H1 (cell line): Measurements from ENCODE around the gene CHST10. TPM values are rescaled to one million over a fixed set of nuclear protein-coding genes. Genes with fewer than 3 reads are reported as not detected.
A peak's percentile ranks its signal among the peaks of the same experiment; 100 is the strongest.

Source experiments
- ASH2L ChIP-seq: fragments of 200-600, 300-600 bp; sonication (generic); IDR thresholded peaks from one replicate; pipeline ENCODE4 v1.7.1; 2017; ENCODE audit warnings: low read length
- ATF2 ChIP-seq: IDR thresholded peaks from 2 replicates; pipeline ENCODE4 v1.6.1; 2012; ENCODE audit warnings: low read length, inconsistent platforms
- BCL11A ChIP-seq, 2 experiments: IDR thresholded peaks; one replicate each; pipeline ENCODE4 v1.6.1; 2011; ENCODE audit warnings: low read depth in 2 of 2, low read length in 2 of 2, mild to moderate bottlenecking in 2 of 2
- BRCA1 ChIP-seq: IDR thresholded peaks from 2 replicates; pipeline ENCODE4 v1.6.1; 2012; ENCODE audit warnings: low read depth, low read length, improper control_type of control experiment
- E2F6 ChIP-seq: IDR thresholded peaks from 2 replicates; pipeline ENCODE4 v1.6.1; 2012; ENCODE audit warnings: inconsistent platforms
- EZH2 ChIP-seq: fragments of 200-600 bp; sonication (generic); IDR thresholded peaks from 2 replicates; pipeline ENCODE4 v1.7.1; 2012; ENCODE audit warnings: low read depth, mild to moderate bottlenecking, moderate library complexity, low read length, inconsistent platforms; ENCODE audit not compliant: severe bottlenecking
- GABPA ChIP-seq: IDR thresholded peaks from 2 replicates; pipeline ENCODE4 v1.6.1; 2011; ENCODE audit warnings: mild to moderate bottlenecking, low read length, moderate library complexity, borderline replicate concordance; ENCODE audit not compliant: insufficient read depth
- KDM5A ChIP-seq: fragments of 200-600 bp; IDR thresholded peaks from 2 replicates; pipeline ENCODE4 v1.7.1; 2012; ENCODE audit warnings: mild to moderate bottlenecking, low read length, inconsistent platforms, mixed read lengths
- NRF1 ChIP-seq: IDR thresholded peaks from 2 replicates; pipeline ENCODE4 v1.6.1; 2011; ENCODE audit warnings: mild to moderate bottlenecking, low read depth, low read length, improper control_type of control experiment
- PHF8 ChIP-seq: fragments of 200-600 bp; sonication (generic); conservative IDR thresholded peaks from 2 replicates; pipeline ENCODE4 v1.7.1; 2012; ENCODE audit warnings: low read depth, mild to moderate bottlenecking, inconsistent platforms, low read length, moderate library complexity
- POLR2A ChIP-seq, 2 experiments: IDR thresholded peaks; 1 replicate in 1 of 2; 2 replicates in 1 of 2; pipeline ENCODE4 v1.6.1; 2011; ENCODE audit warnings: low read depth in 2 of 2, low read length in 2 of 2, mild to moderate bottlenecking in 2 of 2; ENCODE audit errors: control extremely low read depth in 1 of 2
- POLR2AphosphoS5 ChIP-seq: IDR thresholded peaks from 2 replicates; pipeline ENCODE4 v1.6.1; 2011; ENCODE audit warnings: low read depth, low read length
- POU5F1 ChIP-seq: IDR thresholded peaks from 2 replicates; pipeline ENCODE4 v1.6.1; 2011; ENCODE audit warnings: low read depth, mild to moderate bottlenecking, low read length, moderate library complexity
- RBBP5 ChIP-seq: IDR thresholded peaks from 2 replicates; pipeline ENCODE4 v1.7.1; 2012; ENCODE audit warnings: low read depth, mild to moderate bottlenecking, inconsistent platforms, low read length, moderate library complexity, borderline replicate concordance
- RFX5 ChIP-seq: IDR thresholded peaks from 2 replicates; pipeline ENCODE4 v1.6.1; 2011; ENCODE audit warnings: low read depth, low read length, improper control_type of control experiment, borderline replicate concordance
- RXRA ChIP-seq: IDR thresholded peaks from 2 replicates; pipeline ENCODE4 v1.6.1; 2011; ENCODE audit warnings: low read depth, mild to moderate bottlenecking, low read length, moderate library complexity; ENCODE audit not compliant: insufficient read depth
- SIN3A ChIP-seq, 2 experiments: IDR thresholded peaks in 1 of 2; conservative IDR thresholded peaks in 1 of 2; 2 replicates each; pipeline ENCODE4 v1.6.1; 2011 to 2012; ENCODE audit warnings: low read length in 2 of 2, improper control_type of control experiment in 1 of 2, low read depth in 1 of 2, mild to moderate bottlenecking in 1 of 2
- SP1 ChIP-seq: IDR thresholded peaks from 2 replicates; pipeline ENCODE4 v1.6.1; 2011; ENCODE audit warnings: low read depth, low read length
- SP2 ChIP-seq: IDR thresholded peaks from 2 replicates; pipeline ENCODE4 v1.6.1; 2012; ENCODE audit warnings: mild to moderate bottlenecking, low read length, inconsistent platforms
- SP4 ChIP-seq: IDR thresholded peaks from 2 replicates; pipeline ENCODE4 v1.6.1; 2012; ENCODE audit warnings: low read length, inconsistent platforms
- SRF ChIP-seq: IDR thresholded peaks from 2 replicates; pipeline ENCODE4 v1.6.1; 2011; ENCODE audit warnings: mild to moderate bottlenecking, low read depth, low read length, moderate library complexity
- SUZ12 ChIP-seq: fragments of 200-600 bp; sonication (generic); IDR thresholded peaks from 2 replicates; pipeline ENCODE4 v1.6.1; 2012; ENCODE audit warnings: mild to moderate bottlenecking, inconsistent platforms, low read length, moderate library complexity, mixed read lengths
- TAF1 ChIP-seq: IDR thresholded peaks from 2 replicates; pipeline ENCODE4 v1.6.1; 2011; ENCODE audit warnings: mild to moderate bottlenecking, low read depth, low read length
- polyA plus RNA-seq, 7 experiments: library from polyadenylated mRNA; depleted of rRNA in 3 of 7; stranded (reverse) in 5 of 7; unstranded in 2 of 7; fragments of >200 nt in 5 of 7; fragments of 200-250 nt in 2 of 7; gene quantifications; 1 replicate in 5 of 7; 2 replicates in 1 of 7; 4 replicates in 1 of 7; pipeline versions ENCODE4 v1.2.1 to v1.2.3, GENCODE V29; 2011 to 2013; ENCODE audit warnings: missing spikeins in 2 of 7, mixed read lengths in 2 of 7
- total RNA-seq: library from RNA; stranded (reverse); fragmentation: NEBNext Ultra II Directional; extraction: Animal tissue kit (Norgen Biotek cat#: 25700); gene quantifications from 2 replicates; pipeline ENCODE4 v1.2.1, GENCODE V29; 2021

CHST10 gene
- total and polyA plus RNA-seq, 2 of the 8 experiments (the other 6 are each of a cell fraction or from before 2014, with no cell fraction given): 27.3 to 29.1 TPM

- TF ChIP-seq ATF2: no peak
- TF ChIP-seq POLR2A (IDR thresholded peaks at IDR 0.05; ENCODE audit: control extremely low read depth in 1 of 2, low read depth in 2 of 2, low read length in 2 of 2): peak in 1 of 2 experiments; percentile 34; a peak in 2 of 3 replicates
- TF ChIP-seq GABPA: no peak
- TF ChIP-seq BRCA1: no peak
- no peak for TF ChIP-seq RFX5
- no peak for TF ChIP-seq SP1
- no peak for TF ChIP-seq POU5F1
- peak; percentile 81 for TF ChIP-seq ASH2L
- 0 out of 2 replicates have a peak, but pooled peaks have one; percentile 18 for TF ChIP-seq TAF1
- TF ChIP-seq SP4: no peak
- TF ChIP-seq BCL11A (IDR thresholded peaks at IDR 0.05; ENCODE audit: low read depth in 2 of 2, low read length in 2 of 2): no peak
- no peak for TF ChIP-seq SP2
- TF ChIP-seq KDM5A: no peak
- TF ChIP-seq PHF8: peak; percentile 84
- TF ChIP-seq EZH2: no peak
- TF ChIP-seq SUZ12: no peak
- TF ChIP-seq SRF: no peak
- no peak for TF ChIP-seq NRF1
- TF ChIP-seq SIN3A (conservative IDR thresholded peaks at IDR 0.05 in 1 of 2, IDR thresholded peaks at IDR 0.05 in 1 of 2; ENCODE audit: low read depth in 1 of 2, low read length in 2 of 2): 0 out of 4 replicates have a peak, but pooled peaks of 1 of the 2 experiments have one; percentile 46
- peak; percentile 72; the same call in 1 of the 2 replicates for TF ChIP-seq E2F6
- 0 out of 2 replicates have a peak, but pooled peaks have one; percentile 87 for TF ChIP-seq RBBP5
- TF ChIP-seq POLR2AphosphoS5: no peak
- no peak for TF ChIP-seq RXRA
Measured at GRCh38 chr2:100416935-100417710, at the start of gene CHST10 (continued).
